DOHH2 (cell line): ENCODE data around the gene RASGRP2.

Experiments
- H3F3A ChIP-seq: fragments of 200-600 bp; sonication (generic), shearing (Covaris generic); 2 replicates; pipeline ENCODE4 v1.6.0; 2016; ENCODE audit warnings: antibody characterized with exemption, mild to moderate bottlenecking; ENCODE audit not compliant: control insufficient read depth, insufficient read depth
- H3K27ac ChIP-seq: fragments of 200-600 bp; sonication (generic); 2 replicates; pipeline ENCODE4 v1.5.1; 2014; ENCODE audit warnings: low read depth, mild to moderate bottlenecking, low read length, moderate library complexity
- H3K27me3 ChIP-seq: fragments of 200-600 bp; sonication (generic); 2 replicates; pipeline ENCODE4 v1.6.1; 2014; ENCODE audit warnings: mild to moderate bottlenecking, low read length, mixed read lengths; ENCODE audit not compliant: control insufficient read depth
- H3K36me3 ChIP-seq: fragments of 200-600 bp; sonication (generic); 2 replicates; pipeline ENCODE4 v1.6.1; 2014; ENCODE audit warnings: mild to moderate bottlenecking, low read length, moderate library complexity, mixed read lengths; ENCODE audit not compliant: control insufficient read depth
- H3K4me1 ChIP-seq: fragments of 200-600 bp; sonication (generic); 2 replicates; pipeline ENCODE4 v1.6.1; 2014; ENCODE audit warnings: mild to moderate bottlenecking, low read length, mixed read lengths; ENCODE audit not compliant: control insufficient read depth
- H3K4me2 ChIP-seq: fragments of 200-600 bp; sonication (generic); 2 replicates; pipeline ENCODE4 v1.6.0; 2014; ENCODE audit warnings: mild to moderate bottlenecking, low read length, moderate library complexity
- H3K4me3 ChIP-seq: fragments of 200-600 bp; sonication (generic); 2 replicates; pipeline ENCODE4 v1.5.1; 2014; ENCODE audit warnings: mild to moderate bottlenecking, low read length, mixed read lengths
- H3K79me2 ChIP-seq: fragments of 200-600 bp; sonication (generic); 2 replicates; pipeline ENCODE4 v1.6.1; 2014; ENCODE audit warnings: mild to moderate bottlenecking, low read length, mixed read lengths; ENCODE audit not compliant: control insufficient read depth
- H3K9me2 ChIP-seq: fragments of 200-600 bp; sonication (generic); replicated peaks from 2 replicates; pipeline ENCODE4 v1.6.1; 2014; ENCODE audit warnings: mild to moderate bottlenecking, low read length, mixed read lengths; ENCODE audit not compliant: control insufficient read depth
- H3K9me3 ChIP-seq: fragments of 200-600 bp; sonication (generic); 2 replicates; pipeline ENCODE4 v1.6.1; 2014; ENCODE audit warnings: antibody characterized with exemption, low read length, mixed read lengths; ENCODE audit not compliant: control insufficient read depth, insufficient read depth
- H4K20me1 ChIP-seq: fragments of 200-600 bp; sonication (generic); 2 replicates; pipeline ENCODE4 v1.6.0; 2014; ENCODE audit warnings: low read depth, mild to moderate bottlenecking, antibody characterized with exemption, low read length, moderate library complexity; ENCODE audit not compliant: control insufficient read depth, insufficient read depth
- CTCF ChIP-seq: fragments of 200-600 bp; sonication (generic); IDR thresholded peaks from one replicate; pipeline ENCODE4 v1.5.1; 2014; ENCODE audit warnings: antibody characterized with exemption, mild to moderate bottlenecking, low read depth, low read length; ENCODE audit not compliant: poor library complexity, severe bottlenecking
- EZH2phosphoT487 ChIP-seq: fragments of 200-600 bp; sonication (generic); IDR thresholded peaks from 2 replicates; pipeline ENCODE4 v1.6.1; 2017; ENCODE audit warnings: borderline replicate concordance, mild to moderate bottlenecking, antibody characterized with exemption, low read length, moderate library complexity, mixed read lengths

The RASGRP2 gene

GRCh38 chr11:64787526-64788320, 43.8 kb upstream of the RASGRP2 start:
- TF ChIP-seq EZH2phosphoT487 (no peak), CTCF (peak; percentile 80)
- Histone ChIP-seq H3K9me2 (no peaks in the 10 kb centered on the region), H3F3A (peaks cover 13% of the 10 kb centered on the region), H3K4me2 (no peak overlapping the region), H3K27me3 (no peaks in the 10 kb centered on the region), H3K4me3 (no peak overlapping the region), H3K27ac (no peak overlapping the region), H3K4me1 (peaks cover 11% of the 10 kb centered on the region), H4K20me1 (no peaks in the 10 kb centered on the region), H3K9me3 (no peaks in the 10 kb centered on the region), H3K79me2 (no peaks in the 10 kb centered on the region), H3K36me3 (peaks cover 38% of the 10 kb centered on the region)

- H4K20me1 ChIP-seq = no peaks in the 10 kb centered on the region
- no peak overlapping the region for H3K4me3 ChIP-seq
- H3K27ac ChIP-seq = no peak overlapping the region
- H3F3A ChIP-seq = peaks cover 16% of the 10 kb centered on the region
- peaks cover 34% of the 10 kb centered on the region for H3K36me3 ChIP-seq
- H3K4me1 ChIP-seq = peaks cover 22% of the 10 kb centered on the region
- H3K27me3 ChIP-seq = no peaks in the 10 kb centered on the region
- TF ChIP-seq CTCF (no peak), EZH2phosphoT487 (no peak)
- H3K4me2 ChIP-seq = no peak overlapping the region
- no peaks in the 10 kb centered on the region for H3K9me3 ChIP-seq
- no peaks in the 10 kb centered on the region for H3K9me2 ChIP-seq
- no peaks in the 10 kb centered on the region for H3K79me2 ChIP-seq
Measured at GRCh38 chr11:64786308-64786707, 42.4 kb upstream of the RASGRP2 start.

GRCh38 chr11:64784813-64785581, 41.1 kb upstream of the RASGRP2 start:
- H3K4me2 ChIP-seq = no peak overlapping the region
- no peaks in the 10 kb centered on the region for H4K20me1 ChIP-seq
- H3K9me3 ChIP-seq = no peaks in the 10 kb centered on the region
- no peak overlapping the region for H3K4me3 ChIP-seq
- H3K79me2 ChIP-seq = peaks cover 5% of the 10 kb centered on the region
- H3K4me1 ChIP-seq = peaks cover 29% of the 10 kb centered on the region
- H3K27ac ChIP-seq = no peak overlapping the region
- H3K27me3 ChIP-seq = no peaks in the 10 kb centered on the region
- TF ChIP-seq CTCF (no peak), EZH2phosphoT487 (no peak)
- peaks cover 43% of the 10 kb centered on the region for H3K36me3 ChIP-seq
- no peaks in the 10 kb centered on the region for H3K9me2 ChIP-seq
- H3F3A ChIP-seq = peaks cover 24% of the 10 kb centered on the region
